EL (cell line): Measurements from ENCODE around the gene HYLS1.
"Not testable (repeated sequence)": the region's sequence is repeated elsewhere in the genome, so short reads cannot be mapped to it uniquely, and the experiment has no call there.

Experiments used
- DNase-seq: peaks from one replicate; pipeline ENCODE4 v3.0.0-alpha.2; 2016

HYLS1 gene

DNA sequence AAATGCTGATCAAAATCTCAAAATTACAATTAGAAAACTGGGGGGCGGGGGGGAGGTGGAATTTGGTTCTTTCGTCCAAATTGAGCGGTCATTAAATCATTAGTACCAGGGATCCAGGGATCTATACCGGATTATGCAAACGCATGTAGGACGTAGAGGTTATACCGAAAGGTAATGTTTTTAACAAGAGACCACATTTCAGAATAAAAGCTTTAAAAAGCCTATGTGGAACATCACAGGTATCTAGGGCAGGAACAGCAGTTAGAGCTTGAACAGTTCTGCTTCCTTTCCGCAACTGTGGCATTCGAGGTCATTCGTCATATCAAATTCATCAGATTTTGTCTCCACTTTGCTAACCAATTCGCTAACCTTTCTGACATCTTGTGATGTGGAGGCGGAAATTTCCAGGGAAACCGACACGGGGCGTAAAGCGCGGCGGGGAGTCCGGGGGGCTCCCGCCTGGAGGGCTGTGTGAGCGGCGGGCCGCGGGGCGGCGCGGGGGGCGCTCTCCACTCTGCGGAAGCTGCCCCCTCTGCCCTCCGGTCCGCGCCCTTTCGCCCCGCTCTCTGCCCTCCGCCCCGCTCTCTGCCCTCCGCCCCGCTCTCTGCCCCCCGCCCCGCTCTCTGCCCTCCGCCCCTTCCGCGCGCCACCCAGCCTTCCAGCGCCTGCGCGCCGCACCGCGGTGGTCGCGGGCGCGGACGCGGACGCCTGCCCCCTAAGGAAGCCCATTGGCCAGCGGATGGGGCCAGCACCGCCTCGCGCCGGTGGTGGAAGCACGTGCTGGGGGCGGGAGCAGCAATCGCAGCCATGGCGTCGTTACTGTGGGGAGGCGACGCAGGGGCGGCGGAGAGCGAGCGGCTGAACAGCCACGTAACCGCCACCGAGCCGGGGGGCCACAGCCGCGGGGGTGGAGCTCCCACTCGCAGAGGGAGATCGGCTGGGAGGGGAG is 16.5 kb downstream of the HYLS1 start, which contains the start of gene DDX25:
TSS of gene DDX25 (plus strand) at position 798 of the 949 bp plus-strand sequence. CDS start at position 808, 10 bp downstream.
- DNase-seq = no peak

DNA sequence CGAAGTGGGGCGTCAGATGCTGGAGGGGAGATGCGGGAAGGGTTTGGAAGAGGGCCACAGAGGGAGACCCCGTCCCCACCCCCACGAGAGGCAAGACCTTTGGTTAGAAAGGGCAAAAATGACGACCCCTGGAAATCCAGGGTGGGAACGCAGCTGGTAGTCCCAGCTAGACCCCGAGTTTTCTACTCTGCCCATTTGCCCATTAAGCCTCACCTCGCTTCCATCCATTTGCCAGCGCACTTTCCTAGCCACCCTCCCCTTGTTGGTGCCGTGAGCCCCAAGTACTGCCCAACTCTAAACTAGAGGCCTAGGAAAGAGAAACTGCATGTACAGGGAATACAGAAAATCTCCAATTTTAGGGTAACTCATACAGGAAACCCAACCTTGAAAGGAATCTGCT is 17.2 kb downstream of the HYLS1 start:
- no peak for DNase-seq

DNA sequence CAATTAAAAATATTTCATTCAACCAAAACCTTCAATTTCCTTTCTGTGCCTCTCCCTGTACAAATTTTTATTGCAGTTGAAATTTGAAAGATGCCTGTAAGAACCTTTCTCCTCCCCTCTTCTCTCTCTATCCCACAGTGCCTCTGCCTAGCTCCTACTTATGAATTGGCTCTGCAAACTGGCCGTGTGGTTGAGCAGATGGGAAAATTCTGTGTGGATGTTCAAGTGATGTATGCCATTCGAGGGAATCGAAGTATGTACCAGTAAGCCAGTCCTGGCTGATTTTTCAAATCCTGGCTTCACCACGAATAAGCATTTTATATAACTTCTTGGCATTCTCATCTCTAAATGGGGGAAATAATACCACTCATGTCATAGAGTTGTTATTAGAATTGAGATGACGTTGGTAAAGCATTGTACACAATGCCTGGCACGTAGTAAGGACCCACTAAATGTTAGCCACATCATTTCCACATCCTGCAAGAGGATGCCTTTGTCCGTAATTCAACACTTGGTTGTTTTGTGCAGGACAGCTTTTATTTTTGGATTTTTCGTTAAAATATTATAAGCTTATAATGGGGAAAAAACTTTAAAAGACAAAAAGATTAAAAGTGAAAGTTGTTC is 22.9 kb downstream of the HYLS1 start:
- DNase-seq = no peak

DNA sequence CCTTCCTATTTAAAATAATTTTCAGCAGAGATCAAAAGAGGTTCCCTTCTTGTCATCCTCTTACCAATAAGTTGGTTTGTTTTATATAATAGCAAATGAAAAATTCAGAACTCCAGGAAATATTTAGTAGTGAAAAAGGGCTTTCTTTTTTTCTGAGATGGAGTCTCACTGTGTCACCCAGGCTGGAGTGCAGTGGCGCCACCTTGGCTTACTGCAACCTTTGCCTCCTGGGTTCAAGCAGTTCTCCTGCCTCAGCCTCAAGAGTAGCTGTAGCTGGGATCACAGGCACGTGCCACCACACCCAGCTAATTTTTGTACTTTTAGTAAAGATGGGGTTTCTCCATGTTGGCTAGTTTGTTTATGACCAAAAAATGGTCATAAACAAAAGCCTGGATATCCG is 27.1 kb downstream of the HYLS1 start:
- DNase-seq = not testable (repeated sequence)

DNA sequence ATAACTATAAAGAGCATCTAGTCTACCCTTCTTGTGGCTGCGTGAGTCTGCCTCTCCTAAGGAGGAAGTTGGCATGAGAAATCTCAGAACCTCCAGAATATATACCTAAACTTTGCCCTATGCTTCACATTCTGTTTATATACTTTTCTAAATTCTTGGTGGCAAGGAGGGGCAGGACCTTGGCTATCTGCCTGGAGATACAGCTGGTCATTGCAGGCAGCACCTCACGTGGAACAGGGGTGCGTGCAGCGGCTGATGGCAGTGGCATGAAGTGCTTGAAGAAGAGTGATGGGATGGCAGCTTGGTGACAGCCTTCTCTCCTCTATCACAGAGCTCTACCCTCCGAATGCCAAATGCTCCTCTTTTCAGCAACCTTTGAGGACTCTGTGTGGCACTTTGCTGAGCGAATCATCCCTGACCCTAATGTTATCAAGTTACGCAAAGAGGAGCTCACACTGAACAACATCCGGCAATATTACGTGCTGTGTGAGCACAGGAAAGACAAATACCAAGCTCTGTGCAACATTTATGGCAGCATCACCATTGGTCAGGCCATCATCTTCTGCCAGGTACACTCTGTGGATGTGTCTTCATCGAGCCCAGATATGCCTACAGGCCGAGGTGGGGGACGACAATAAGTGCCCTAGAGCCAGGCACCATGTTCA is 29.3 kb downstream of the HYLS1 start:
- no peak for DNase-seq

DNA sequence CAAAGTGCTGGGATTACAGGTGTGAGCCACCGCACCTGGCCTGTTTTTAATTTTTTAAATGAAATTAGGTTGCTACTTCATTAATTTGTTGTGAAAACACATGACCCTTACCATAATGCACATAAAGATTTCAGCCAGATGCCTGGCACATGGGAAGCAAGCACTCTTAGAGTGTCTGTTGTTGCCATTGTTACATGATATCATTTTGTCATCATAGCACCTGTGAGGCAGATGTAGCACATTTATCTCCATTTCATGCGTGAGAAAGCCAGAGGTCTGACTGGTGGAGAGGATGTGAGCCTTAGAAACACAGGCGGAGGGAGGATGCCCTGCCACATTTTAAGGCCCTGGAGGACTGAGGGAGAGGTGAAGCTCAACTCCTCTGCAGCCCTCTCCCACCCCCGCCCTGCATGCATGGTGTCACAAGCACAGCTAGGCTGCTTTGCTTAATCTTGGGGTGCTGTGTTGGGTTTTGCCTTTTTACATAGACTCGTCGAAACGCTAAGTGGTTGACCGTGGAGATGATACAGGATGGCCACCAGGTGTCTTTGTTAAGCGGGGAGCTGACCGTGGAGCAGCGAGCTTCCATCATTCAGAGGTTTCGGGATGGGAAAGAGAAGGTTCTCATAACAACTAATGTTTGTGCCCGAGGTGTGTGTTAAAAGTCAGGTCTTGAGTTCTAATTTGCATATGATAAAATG is 30.8 kb downstream of the HYLS1 start:
- no peak for DNase-seq

DNA sequence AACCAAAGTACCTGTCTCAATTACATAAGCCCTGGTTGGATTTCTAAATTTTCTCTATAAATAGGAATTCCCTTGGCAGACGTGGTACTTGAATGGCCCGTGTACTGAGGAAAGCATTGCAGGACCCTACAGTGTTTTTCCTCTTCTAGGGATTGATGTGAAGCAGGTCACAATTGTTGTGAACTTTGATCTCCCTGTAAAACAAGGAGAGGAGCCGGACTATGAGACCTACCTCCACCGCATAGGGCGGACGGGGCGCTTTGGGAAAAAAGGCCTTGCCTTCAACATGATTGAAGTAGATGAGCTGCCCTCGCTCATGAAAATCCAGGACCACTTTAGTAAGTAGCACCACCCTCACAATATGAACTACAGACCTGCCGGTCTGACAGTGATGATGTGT is 33.6 kb downstream of the HYLS1 start:
- DNase-seq = no peak

DNA sequence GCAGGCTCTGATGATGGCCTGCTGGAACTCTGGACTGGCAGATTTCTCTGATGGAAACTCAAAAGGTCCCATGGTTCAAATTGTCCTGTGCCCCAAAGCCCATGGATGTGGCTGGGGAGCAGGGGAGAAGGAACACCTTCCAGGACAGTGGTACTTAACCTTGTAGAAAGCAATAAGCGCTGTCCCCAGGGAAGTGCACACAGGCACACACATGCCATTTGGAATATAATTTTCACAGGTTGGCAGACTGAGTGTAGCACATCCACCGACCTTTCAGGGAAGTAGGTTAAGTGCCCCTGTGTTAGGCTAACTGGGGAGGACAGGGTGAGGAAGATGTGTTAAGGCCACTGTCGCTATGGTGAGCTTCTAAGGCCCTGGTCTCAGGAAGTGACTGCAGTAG is 34.7 kb downstream of the HYLS1 start:
- DNase-seq = no peak

DNA sequence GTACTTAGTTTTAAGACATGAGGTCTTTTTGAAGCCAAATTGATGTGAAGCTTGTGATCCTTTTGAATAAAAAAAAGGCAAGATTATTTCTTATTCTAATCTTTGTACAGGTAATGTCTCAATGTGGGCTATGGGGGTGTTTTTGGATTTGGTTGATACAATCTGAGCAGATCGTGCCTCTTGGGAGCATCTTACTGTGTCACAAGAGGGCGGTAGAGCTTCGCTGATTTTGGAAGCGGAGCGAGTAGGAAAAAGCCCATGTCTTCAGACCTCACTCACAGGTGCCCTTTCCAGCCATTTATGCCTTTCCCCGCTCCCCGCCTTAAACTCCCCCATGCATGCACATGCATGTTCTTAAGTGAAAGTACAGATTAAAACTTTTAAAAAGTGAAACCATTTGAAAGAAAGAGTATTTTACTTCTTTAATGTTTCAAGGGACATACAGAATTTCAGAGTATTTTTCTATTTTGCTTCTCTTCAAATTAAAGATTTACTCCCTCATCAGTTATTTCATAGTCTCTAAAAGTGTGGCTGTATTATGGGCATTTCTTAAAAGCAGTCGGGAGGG is 35.6 kb downstream of the HYLS1 start:
- DNase-seq = peak; percentile 65

DNA sequence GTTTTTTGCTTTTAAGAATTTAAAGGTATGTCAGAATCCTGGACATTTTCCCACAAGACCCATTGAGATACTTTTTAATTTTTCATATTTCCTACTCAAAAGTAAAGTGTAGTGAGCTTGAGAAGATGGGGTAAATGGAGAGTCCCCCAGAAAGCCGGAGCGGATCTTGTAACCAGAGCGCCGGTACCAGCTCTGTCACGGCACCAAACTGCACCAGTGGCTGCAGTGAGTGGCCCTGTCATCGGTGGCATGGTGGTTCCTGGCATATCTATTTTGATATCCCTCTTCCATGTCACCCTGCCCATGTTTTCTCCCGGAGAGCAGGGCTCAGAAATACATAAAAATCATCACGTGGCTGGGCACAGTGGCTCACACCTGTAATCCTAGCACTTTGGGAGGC is 36.2 kb downstream of the HYLS1 start:
- DNase-seq = no peak

DNA sequence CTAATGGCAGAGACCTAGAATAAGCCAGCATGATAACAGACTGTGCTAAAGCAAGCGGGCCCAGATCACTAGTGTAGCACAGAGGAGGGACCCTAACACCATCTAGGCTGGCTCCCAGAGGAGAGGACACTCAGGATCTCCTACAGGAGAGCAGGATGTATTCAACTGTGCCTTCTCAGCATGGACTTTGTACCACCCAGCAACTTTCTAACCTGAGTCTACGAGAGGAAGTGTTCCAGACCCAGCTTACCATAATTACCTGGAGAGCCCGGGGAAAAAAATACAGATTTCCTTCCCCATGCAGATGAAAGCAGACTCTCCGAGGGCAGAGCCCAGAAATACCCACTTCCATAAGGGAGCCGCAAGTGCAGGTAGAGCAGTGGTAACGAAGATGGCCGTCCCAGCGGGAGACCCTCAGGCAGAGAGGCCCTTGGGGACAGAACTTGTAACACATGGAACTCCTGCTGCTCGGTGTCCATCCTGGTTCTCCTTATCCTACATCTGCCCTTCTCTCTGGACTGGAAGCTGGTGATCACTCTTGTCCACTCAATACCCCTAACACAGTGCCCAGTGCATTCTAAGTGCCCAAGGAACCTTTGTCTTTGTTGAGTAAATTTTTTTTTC is 37.0 kb downstream of the HYLS1 start:
- no peak for DNase-seq

DNA sequence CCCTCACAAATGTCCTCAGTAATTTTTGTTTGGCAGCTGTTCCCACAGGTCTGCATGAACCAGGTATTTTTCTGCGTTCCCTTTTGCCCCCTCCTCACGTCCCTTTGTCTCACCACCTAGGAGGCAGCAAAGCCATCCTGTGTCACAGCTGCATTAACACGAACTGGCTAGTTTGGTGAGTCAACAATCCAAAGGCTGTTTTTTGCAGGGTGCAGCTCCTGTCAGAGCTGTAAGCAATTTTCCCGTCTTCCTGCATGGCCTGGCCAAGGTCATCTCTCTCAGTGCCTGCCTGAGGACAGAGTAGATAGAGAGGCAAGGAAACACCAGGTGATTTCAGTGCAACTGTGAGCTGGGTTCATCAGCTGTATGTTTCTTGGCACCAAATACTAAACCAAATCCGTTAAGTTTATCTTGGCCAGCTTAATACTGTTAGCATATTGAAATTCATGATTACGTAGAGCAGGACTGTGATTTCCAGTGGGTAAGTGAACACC is 37.8 kb downstream of the HYLS1 start:
- no peak for DNase-seq

DNA sequence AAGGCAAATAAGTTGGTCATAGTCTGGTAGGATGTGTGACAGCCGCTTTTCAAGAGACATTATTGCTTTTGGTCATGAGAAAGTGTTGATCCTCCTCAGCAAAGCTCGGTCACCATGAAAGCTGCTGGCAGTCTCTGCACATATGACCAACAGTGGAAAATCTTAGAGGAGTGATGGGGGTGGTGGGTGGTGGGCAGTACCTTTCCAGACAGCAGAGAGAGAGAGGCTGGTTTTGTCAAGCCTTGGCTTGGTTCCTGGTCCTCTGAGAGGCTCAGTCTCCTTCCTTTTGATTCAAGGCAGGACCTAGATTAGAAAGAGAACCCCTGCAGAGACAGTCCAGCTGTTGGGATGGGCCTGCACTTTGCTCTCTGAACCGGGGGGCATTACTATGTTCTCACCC is 38.3 kb downstream of the HYLS1 start:
- DNase-seq = no peak

DNA sequence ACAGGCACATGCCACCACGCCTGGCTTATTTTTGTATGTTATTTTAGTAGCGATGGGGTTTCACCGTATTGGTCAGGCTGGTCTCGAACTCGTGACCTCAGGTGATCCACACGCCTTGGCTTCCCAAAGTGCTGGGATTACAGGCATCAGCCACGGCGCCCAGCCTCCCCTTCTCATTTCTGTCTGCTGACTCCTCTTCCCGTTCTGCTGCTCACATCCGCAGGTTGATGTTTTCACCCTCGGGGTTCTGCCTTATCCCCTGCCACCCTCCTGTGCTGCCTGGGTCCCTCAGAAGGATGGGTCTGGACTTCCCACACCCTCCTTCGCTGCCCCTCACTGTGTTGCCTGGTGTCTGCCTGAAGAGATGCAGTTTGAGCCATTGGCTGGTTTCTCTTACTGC is 39.2 kb downstream of the HYLS1 start:
- DNase-seq = no peak

DNA sequence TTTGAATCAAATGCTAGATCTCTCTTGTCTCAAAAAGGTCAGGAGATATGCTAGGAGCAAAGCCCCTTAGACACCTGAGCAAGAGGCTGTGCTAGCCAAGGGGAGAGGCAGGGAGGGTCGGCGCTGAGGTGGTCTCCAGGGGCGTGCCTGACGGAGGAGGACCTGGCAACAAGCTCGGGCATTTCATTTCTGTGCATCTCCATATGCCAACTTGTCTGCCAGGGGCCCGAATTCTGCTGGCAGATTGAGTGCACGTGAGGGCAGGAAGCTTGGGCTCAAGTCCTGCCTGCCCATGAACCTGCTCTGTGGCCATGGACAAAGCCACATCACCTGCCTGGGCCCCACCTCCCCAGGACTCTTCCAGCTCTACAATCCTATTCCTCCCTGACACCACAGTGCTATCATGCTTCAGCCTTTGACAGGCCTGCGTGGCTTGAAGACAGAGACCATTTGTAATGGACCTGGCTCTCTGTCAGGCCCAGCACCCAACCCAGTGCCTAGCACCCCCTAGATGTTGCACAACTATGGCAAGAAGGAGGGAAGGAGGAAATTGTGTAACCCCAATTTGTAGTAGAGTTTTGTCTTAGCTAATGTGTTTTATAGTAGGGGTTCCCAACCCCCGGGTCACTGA is 42.1 kb downstream of the HYLS1 start:
- no peak for DNase-seq

DNA sequence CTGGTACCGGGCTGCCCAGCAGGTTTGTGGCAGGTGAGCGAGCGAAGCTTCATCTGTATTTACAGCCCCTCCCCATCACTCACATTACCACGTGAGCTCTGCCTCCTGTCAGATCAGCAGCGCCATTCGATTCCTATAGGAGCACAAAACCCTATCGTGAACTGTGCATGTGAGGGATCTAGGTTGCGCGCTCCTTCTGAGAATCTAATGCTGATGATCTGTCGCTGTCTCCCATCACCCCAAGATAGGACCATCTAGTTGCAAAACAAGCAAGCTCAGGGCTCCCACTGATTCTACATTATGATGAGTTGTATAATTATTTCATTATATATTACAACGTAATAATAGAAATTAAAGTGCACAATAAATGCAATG is 42.6 kb downstream of the HYLS1 start:
- no peak for DNase-seq

DNA sequence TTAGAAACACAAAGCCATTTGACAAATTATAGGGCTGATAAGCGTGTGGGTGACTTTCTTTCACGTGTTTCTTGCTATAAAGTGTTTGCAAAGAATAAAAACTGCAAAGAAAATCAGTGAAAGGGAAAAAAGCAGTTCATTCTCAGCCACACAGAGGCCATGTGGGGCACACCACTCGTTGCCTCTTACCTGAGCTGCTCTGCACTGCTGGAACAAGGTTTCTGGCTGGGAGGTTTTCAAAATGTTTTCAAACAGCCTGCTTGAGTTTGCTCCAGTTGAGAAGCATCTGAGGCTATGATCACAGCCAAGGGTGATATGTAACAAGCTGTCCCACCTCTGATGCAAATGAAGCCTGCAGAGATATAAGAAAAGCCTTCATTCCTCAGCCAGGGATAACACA is 43.6 kb downstream of the HYLS1 start:
- no peak for DNase-seq

DNA sequence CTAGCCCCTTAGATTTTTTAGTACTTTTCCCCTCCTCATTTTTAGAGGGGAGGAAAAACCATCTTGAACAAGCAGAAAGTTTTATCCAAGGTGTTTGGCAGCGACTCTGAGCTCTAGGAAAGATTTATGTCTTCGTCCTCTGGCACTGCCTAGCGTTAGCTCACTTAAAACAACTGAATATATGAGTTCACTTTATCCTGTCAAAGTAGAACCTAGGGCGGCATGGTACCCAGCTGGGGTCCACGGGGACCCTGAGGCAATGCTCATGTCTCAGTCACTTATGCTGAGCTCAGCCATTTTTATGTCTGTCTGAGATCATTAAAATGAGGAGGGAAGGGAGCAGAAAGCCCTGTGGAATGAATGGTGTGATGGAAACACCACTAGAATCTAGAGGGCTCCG is 44.2 kb downstream of the HYLS1 start:
- DNase-seq = no peak

DNA sequence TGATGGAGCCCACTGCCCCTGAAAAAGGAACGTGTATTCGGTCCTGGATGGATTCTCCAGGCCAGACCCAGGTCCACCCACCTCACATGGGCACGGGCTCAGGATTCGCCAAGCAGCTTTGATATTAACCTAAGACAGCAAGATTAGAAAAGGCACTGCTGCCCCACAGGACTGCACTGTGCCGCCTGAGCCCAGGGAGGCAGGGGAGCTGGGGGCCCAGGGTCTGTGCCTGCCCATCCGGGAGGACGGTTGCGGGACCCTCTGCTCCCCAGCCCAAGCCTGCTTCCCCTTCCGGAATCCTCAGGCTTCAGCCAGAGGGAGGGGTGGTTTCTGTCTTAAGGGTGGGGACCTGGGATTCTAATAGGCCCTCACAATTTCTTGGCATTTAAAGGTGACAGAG is 44.8 kb downstream of the HYLS1 start:
- DNase-seq = no peak

DNA sequence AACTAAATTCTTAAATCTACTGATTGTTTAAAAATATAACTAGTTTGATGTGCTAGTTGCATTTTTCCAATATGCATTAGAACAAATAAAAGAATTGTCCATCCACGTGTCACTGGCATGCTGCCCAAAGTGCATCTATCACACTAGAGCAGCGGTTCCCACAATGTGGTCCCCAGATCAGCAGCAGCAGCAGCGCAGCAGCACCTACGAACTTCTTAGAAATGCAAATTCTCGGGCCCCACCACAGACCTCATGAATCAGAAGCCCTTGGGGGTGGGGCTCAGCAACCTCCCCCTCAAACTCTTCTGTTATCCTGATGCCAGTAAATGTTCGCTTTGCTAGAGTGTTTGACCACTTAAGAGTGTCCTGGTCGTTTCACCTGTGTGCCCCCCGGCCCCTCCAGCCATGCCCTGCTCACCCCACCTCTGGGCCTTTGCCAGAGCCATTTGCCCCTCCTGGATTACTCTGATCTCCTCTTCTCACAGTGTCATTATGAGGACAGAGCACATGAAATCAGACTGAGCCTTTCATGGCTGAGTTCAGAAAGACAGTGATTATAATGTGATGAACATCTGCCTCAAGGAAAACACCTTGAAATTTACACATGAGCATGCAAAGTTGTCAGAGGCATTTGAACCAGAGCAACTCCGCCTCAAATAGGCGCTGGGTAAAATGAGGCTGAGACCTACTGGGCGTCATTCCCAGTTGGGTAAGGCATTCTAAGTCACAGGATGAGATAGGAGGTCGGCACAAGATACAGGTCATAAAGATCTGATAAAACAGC is 45.8 kb downstream of the HYLS1 start:
- DNase-seq = no peak

DNA sequence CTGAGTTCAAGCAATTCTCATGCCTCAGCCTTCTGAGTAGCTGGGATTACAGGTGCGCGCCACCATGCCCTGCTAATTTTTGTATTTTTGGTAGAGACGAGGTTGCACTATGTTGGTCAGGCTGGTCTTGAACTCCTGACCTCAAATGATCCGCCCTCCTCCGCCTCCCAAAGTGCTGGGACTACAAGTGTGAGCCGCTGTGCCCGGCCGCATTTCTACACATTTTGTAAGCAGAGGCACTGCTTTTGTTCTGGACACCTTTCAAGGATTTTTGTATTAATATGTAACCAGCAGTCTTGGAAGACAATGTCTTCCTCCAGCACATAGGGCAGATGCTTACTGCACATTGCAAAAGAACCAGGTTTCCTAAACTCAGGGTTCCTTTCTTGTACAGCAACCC is 47.0 kb downstream of the HYLS1 start:
- no peak for DNase-seq
